Sigmoid colon (tissue), 4 donors: Measurements from ENCODE around the gene ZG16B.

ENCODE experiments used
- EP300 ChIP-seq, 4 donors: sonication (generic); formaldehyde crosslinking; IDR thresholded peaks; one replicate each; pipeline ENCODE4 v1.6.1; 2017; ENCODE audit warnings: antibody characterized with exemption in 4 of 4
- POLR2A ChIP-seq, 2 donors: fragments of 450-650 bp; IDR thresholded peaks; one replicate each; pipeline ENCODE4 v1.6.1; 2016; ENCODE audit warnings: antibody characterized with exemption in 2 of 2, mild to moderate bottlenecking in 2 of 2, moderate library complexity in 2 of 2
- POLR2AphosphoS5 ChIP-seq, 4 donors: sonication (generic); formaldehyde crosslinking; IDR thresholded peaks; one replicate each; pipeline ENCODE4 v1.6.1; 2017; ENCODE audit warnings: antibody characterized with exemption in 4 of 4
- TF ChIP-seq, protein P1 (sequence below), 4 experiments: fragments of 450-650 bp in 3 of 4; fragments of 200-600 bp in 1 of 4; IDR thresholded peaks; one replicate each; pipeline ENCODE4 v1.5.1; 2016 to 2019; ENCODE audit warnings: antibody characterized with exemption in 4 of 4, mild to moderate bottlenecking in 3 of 4, moderate library complexity in 2 of 4

- TF ChIP-seq, protein P1, sequence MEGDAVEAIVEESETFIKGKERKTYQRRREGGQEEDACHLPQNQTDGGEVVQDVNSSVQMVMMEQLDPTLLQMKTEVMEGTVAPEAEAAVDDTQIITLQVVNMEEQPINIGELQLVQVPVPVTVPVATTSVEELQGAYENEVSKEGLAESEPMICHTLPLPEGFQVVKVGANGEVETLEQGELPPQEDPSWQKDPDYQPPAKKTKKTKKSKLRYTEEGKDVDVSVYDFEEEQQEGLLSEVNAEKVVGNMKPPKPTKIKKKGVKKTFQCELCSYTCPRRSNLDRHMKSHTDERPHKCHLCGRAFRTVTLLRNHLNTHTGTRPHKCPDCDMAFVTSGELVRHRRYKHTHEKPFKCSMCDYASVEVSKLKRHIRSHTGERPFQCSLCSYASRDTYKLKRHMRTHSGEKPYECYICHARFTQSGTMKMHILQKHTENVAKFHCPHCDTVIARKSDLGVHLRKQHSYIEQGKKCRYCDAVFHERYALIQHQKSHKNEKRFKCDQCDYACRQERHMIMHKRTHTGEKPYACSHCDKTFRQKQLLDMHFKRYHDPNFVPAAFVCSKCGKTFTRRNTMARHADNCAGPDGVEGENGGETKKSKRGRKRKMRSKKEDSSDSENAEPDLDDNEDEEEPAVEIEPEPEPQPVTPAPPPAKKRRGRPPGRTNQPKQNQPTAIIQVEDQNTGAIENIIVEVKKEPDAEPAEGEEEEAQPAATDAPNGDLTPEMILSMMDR (IDR thresholded peaks at IDR 0.05): no peak
- TF ChIP-seq POLR2A (IDR thresholded peaks at IDR 0.05) (no peak), EP300 (IDR thresholded peaks at IDR 0.05) (no peak), POLR2AphosphoS5 (IDR thresholded peaks at IDR 0.05) (no peak)
Measured at GRCh38 chr16:2783581-2784357, 46.3 kb upstream of the ZG16B start.
